Measurements from ENCODE around the gene ROR1. TPM values are rescaled to one million over a fixed set of nuclear protein-coding genes. Genes with fewer than 3 reads are reported as not detected.

Gene ROR1
- total and polyA plus RNA-seq, 2 experiments from 2014 or later: 27.6 to 47.8 TPM

GRCh38 chr1:63858153-63858552, 84.3 kb downstream of the ROR1 start:
- TF ChIP-seq, protein P1, sequence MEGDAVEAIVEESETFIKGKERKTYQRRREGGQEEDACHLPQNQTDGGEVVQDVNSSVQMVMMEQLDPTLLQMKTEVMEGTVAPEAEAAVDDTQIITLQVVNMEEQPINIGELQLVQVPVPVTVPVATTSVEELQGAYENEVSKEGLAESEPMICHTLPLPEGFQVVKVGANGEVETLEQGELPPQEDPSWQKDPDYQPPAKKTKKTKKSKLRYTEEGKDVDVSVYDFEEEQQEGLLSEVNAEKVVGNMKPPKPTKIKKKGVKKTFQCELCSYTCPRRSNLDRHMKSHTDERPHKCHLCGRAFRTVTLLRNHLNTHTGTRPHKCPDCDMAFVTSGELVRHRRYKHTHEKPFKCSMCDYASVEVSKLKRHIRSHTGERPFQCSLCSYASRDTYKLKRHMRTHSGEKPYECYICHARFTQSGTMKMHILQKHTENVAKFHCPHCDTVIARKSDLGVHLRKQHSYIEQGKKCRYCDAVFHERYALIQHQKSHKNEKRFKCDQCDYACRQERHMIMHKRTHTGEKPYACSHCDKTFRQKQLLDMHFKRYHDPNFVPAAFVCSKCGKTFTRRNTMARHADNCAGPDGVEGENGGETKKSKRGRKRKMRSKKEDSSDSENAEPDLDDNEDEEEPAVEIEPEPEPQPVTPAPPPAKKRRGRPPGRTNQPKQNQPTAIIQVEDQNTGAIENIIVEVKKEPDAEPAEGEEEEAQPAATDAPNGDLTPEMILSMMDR (IDR thresholded peaks at IDR 0.05; ENCODE audit: low read depth, low read length): no peak
- no peaks in the 10 kb centered on the region for H3K27me3 ChIP-seq
- H3K4me3 ChIP-seq: no peak overlapping the region
- H3K9me3 ChIP-seq (ENCODE audit: low read depth): no peaks in the 10 kb centered on the region
- peaks cover 58% of the 10 kb centered on the region for H3K4me1 ChIP-seq (ENCODE audit: low read depth)
- no peak for DNase-seq (ENCODE audit: low read depth in 1 of 2, low spot score in 1 of 2)
- no peaks in the 10 kb centered on the region for H3K36me3 ChIP-seq
- H3K27ac ChIP-seq: peak overlapping the region; percentile 74

- Histone ChIP-seq H3K9me3 (ENCODE audit: low read depth) (no peaks in the 10 kb centered on the region), H3K27me3 (no peaks in the 10 kb centered on the region), H3K27ac (no peak overlapping the region), H3K36me3 (no peaks in the 10 kb centered on the region), H3K4me1 (ENCODE audit: low read depth) (peaks cover 56% of the 10 kb centered on the region), H3K4me3 (no peak overlapping the region)
- TF ChIP-seq, protein P1 (IDR thresholded peaks at IDR 0.05; ENCODE audit: low read depth, low read length): no peak
- no peak for DNase-seq (ENCODE audit: low read depth in 1 of 2, low spot score in 1 of 2)
Observed at GRCh38 chr1:63859480-63860275, 85.9 kb downstream of the ROR1 start.

GRCh38 chr1:63861052-63861691, 87.4 kb downstream of the ROR1 start:
- no peak for DNase-seq (ENCODE audit: low read depth in 1 of 2, low spot score in 1 of 2)
- TF ChIP-seq, protein P1 (IDR thresholded peaks at IDR 0.05; ENCODE audit: low read depth, low read length): no peak
- Histone ChIP-seq H3K9me3 (ENCODE audit: low read depth) (no peaks in the 10 kb centered on the region), H3K27ac (no peak overlapping the region), H3K36me3 (no peaks in the 10 kb centered on the region), H3K4me3 (no peak overlapping the region), H3K4me1 (ENCODE audit: low read depth) (peaks cover 54% of the 10 kb centered on the region), H3K27me3 (no peaks in the 10 kb centered on the region)

- Histone ChIP-seq H3K27ac (no peak overlapping the region), H3K4me3 (no peak overlapping the region), H3K27me3 (no peaks in the 10 kb centered on the region), H3K9me3 (ENCODE audit: low read depth) (no peaks in the 10 kb centered on the region), H3K36me3 (no peaks in the 10 kb centered on the region), H3K4me1 (ENCODE audit: low read depth) (peaks cover 61% of the 10 kb centered on the region)
- peak in 1 of 2 donors; percentile 29 for DNase-seq (ENCODE audit: low read depth in 1 of 2, low spot score in 1 of 2)
- TF ChIP-seq, protein P1 (IDR thresholded peaks at IDR 0.05; ENCODE audit: low read depth, low read length): no peak
Observed at GRCh38 chr1:63863145-63863544, 89.3 kb downstream of the ROR1 start.

DNA sequence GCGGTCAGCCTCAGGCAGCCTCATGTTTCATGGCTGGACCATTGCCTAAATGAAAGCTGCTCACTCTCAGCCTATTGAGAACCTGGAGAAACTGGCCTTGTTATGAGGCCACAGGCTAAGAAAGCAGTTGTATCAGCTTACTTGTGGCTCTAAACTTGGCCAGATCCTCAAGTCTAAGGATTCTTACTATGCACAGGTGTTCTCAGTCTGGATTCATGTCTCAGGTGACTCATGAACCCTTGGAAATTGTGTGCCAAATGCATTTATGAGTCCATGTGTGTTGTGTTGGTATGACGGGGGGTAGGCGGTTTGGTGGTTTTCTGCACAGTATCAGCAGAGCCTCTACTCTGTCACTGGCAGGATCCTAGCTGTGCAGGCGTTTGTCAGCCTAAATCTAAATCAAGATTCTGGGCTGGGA, 90.4 kb downstream of the ROR1 start:
- H3K36me3 ChIP-seq: no peaks in the 10 kb centered on the region
- TF ChIP-seq, protein P1 (IDR thresholded peaks at IDR 0.05; ENCODE audit: low read depth, low read length): no peak
- H3K27me3 ChIP-seq: no peaks in the 10 kb centered on the region
- H3K4me3 ChIP-seq: no peak overlapping the region
- DNase-seq (ENCODE audit: low read depth in 1 of 2, low spot score in 1 of 2): no peak
- peak overlapping the region; percentile 21 for H3K27ac ChIP-seq
- peaks cover 58% of the 10 kb centered on the region for H3K4me1 ChIP-seq (ENCODE audit: low read depth)
- H3K9me3 ChIP-seq (ENCODE audit: low read depth): no peaks in the 10 kb centered on the region
